HG03103 (cell line): Measurements from ENCODE around the gene PAN3.

ENCODE experiments used
- ATAC-seq: cut with Tn5 transposase; IDR thresholded peaks from one replicate; pipeline ENCODE4 v1.9.1; 2021; ENCODE audit warnings: low read depth; ENCODE audit not compliant: unreplicated experiment

Gene PAN3

GRCh38 chr13:28204690-28205443, 66.5 kb downstream of the PAN3 start:
- no peak for ATAC-seq

DNA sequence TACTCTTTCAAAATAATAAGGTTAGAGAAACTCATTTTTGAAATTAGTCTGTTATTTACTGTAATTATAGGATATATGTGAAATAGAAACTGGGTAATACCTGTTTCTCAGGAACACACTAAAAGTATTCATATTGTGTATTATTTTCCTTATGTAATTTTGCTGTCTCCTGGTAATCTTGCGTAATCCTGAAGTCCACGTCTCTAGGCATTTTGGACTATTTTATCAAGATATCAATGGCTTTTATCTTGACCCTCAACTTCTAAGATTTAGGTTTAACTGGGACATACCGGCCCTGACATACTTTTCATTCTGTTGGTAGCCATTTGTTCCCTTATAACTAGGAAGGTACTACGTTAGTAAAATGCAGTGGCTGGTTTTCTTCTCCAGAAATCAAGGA, 80.3 kb downstream of the PAN3 start:
- ATAC-seq = no peak

DNA sequence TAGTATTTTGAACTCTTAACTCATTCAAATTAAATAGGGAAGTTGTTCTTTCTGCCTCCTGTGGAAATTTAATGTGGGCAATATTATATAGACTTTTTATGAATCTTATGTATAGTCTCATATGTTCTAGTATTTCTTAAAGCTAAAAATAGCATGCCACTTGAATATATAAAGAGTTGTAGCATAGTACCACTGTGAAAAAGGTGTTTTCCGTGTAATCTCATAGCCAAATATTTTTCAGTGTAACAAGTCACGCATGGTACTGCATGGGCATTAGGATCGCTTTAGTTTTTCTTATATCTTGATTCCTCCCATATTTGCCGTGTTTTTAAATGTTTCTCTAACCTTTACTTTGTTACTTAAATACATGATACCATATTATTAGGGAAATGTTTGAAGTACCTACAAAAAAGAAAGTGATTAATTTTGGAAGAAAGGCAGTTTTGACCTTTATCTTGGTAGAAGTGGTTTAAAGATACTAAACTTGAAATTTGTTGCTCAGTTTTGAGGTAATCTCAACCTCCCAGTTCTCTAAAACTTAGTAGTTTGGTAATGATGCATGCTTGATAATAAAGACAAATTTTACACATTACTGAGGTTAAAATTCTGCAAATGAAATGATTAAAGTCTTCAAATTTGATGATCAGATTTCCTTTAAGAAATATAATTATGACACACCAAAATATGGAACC, 81.2 kb downstream of the PAN3 start:
- no peak for ATAC-seq

DNA sequence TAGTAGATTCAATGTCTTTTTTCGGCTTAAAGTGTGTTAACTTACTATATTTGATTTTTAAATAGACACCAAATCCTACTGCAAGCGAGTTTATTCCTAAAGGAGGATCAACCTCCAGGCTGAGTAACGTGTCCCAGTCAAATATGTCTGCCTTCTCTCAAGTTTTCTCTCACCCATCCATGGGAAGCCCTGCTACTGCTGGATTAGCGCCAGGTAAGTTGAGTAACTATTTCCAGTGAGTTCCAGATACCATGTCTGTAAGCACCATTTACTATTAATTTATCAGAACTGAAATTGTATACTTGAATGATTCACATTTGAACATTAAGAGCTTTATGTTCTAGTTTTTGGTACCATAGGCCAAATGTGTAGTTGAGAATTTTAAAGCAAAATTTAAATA, 81.8 kb downstream of the PAN3 start:
- ATAC-seq = no peak

GRCh38 chr13:28229522-28230411, 91.4 kb downstream of the PAN3 start:
- no peak for ATAC-seq

GRCh38 chr13:28231642-28232041, 93.3 kb downstream of the PAN3 start:
- no peak for ATAC-seq

DNA sequence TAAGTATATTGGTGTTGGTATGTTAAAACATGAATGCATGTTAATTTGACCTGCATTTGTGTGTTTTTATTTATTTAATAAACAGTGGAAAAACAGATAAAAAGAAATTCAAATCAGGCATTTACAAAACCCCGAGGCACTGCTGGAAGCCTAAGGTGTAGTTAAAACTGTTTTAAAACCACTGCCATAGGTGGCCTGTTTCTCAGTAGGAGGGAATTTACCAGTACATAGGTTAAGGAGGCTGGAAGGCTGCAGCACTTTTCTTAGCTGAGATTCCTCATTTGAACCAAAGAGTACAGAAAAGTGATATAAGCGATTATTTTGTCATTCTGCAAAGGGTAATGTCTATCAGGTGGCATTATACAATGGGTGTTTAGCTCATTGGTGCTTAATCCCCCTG, 99.6 kb downstream of the PAN3 start:
- ATAC-seq = no peak

- ATAC-seq = no peak
These were observed 101.0 kb downstream of the PAN3 start for GRCh38 chr13:28239374-28239773.

DNA sequence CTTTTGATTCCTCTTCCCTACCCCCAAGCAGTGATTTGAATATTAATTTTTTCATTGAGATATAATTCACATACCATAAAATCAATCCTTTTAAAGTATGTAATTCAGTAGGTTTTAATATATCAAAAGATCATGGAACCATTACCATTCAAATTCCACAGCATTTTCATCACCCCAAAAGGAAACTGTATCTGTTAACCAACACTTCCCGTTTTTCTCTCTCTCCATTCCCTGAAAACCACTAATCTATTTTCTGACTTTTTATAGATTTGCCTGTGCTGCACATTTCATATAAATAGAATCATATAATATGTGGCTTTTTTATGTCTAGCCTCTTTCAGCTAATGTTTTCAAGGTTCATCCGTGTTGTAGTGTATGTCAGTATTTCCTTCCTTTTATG, 107.1 kb downstream of the PAN3 start:
- no peak for ATAC-seq

DNA sequence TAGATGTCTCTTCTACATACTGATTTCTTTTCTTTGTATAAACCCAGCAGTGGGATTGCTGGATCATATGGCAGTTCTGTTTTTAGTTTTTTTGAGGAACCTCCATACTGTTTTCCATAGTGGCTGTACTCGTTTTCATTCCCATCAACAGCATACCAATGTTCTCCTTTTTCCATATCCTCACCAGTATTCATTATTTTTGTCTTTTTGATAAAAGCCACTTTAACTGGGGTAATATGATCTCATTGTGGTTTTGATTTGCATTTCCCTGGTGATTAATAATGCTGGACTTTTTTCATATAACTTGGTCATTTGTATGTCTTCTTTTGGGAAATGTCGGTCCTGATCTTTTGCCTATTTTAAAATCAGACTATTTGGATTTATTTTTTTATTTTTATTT, 108.5 kb downstream of the PAN3 start:
- no peak for ATAC-seq

DNA sequence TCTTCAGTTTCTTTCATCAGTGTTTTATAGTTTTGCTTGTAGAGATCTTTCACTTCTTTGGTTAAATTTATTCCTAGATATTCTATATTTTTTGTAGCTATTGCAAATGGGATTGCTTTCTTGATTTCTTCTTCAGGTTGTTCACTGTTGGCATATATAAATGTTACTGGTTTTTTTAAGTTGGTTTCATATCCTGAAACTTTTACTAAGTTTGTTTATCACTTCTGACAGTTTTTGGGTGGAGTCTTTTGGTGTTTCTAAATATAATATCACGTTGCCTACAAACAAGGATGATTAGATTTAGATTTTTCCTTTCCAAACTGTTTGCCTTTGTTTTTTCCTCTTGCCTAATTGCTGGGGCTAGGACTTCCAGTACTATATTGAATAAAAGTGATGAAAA, 109.7 kb downstream of the PAN3 start:
- ATAC-seq = no peak

GRCh38 chr13:28250542-28250941, 112.2 kb downstream of the PAN3 start:
- no peak for ATAC-seq

DNA sequence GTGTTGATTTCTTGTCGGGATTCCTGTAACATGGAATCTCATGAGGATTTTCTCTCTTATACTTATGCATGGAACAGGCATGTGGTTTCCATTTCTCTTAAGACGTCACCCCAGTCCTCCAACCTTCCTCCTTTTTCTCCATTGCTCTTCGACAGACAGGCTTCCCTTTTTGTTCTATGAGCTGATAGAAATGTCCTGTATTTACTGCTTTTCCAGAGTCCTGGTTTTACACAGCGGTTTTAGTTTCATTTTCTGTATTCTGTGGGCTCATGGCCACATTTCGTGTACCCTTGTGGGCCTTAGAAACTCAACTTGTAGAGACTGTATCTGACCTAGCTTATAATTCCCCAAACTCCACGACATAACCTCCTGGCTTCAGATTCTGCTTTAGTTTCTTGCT, 113.1 kb downstream of the PAN3 start:
- no peak for ATAC-seq

DNA sequence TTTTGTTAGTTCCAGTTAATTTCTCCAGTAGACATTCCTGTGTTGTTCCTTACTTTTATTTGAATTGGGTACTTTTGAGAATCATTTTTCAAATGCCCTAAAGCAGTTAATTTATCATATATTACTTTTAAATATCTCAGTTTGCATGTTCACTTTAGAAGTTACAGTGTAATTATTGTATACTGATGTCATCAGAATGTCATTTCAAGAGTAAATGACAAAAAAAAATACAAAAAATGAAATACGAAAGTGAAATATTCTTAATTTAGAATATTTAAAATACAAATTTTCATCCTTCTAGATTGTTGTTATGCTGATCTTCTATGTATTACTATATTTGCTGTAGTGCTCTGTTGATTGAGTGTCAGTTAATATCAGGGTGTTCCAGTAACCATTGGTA, 114.2 kb downstream of the PAN3 start:
- ATAC-seq = no peak

DNA sequence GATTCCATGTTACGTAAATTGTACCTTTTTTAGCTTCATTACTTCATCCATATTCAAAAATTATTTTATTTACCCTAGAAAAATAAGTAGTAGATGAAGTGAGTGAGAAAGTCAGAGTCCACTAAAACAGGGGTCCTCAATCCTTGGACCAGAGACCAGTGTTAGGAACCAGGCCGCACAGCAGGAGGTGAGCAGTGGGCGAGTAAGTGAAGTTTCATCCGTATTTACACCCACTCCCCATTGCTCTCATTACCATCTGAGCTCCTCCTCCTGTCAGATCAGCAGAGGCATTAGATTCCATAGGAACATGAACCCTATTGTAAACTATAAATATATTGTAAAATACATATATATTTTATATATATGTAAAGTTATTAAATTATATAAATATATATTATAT, 119.0 kb downstream of the PAN3 start:
- no peak for ATAC-seq

DNA sequence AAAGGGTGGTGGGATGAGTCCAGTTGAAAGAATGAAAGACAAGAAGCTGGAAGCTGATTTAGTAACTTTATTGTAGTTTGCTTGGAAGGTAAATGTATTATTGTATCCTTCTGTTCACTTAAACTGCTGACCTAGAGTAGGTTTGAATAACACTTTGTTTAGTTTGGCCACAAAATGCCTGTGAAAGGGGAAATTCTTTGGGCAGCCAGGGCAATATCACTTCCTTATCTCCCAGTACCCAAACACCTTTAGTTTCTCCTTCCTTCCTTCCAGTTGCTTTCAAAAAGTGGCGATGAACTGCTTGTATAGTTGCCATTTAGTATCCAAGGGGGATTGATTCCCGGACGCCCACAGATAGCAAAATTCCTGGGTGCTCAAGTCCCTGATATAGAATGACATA, 120.1 kb downstream of the PAN3 start:
- no peak for ATAC-seq

DNA sequence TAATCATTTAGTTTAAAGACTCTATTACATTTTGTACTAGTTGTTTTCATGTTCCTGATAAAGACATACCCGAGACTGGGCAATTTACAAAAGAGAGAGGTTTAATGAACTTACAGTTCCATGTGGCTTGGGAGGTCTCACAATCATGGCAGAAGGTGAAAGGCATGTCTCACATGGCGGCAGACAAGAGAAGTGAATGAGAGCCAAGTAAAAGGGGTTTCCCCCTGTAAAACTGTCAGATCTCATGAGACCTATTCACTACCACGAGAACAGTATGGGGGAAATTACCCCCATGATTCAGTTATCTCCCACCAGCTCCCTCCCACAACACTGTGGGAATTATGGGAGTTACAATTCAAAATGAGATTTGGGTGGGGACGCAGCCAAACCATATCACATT, 129.2 kb downstream of the PAN3 start:
- ATAC-seq = no peak

GRCh38 chr13:28268800-28269223, 130.5 kb downstream of the PAN3 start:
- ATAC-seq = peak; percentile 96

DNA sequence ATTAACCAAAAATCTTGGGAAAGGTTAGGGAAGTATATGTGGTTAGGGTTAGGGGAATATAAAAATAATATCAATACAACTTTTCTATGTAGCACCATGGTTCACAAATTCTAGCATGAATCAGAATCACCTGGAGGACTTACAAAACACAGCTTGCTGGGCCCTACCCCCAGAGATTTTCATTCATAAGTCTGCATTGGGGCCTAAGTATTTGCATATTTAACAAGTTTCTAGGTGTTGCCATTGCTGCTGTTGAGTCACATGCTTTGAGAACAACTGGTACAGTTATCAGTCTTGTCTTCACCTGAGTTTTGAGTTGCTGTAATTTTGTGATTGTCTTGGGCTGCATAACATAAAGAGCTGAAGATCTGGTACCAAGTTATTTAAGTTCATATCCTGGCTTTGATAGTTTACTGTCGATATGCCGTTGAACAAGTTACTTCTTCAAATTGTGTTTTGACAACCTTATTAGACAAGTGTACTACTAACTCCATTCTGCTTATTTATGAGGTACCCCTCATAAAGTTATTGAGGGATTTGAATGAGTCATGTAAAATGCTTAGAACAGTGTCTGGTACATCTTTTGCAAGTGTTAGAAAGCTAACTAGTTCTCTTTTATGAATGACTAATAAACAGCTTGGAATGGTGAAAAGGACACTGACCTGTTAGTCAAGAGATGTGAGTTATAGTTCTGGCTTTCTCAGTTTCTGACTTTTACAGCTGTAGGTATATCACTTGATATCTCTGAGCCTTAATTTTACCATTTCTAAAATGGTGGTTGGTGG, 132.9 kb downstream of the PAN3 start:
- ATAC-seq = no peak

DNA sequence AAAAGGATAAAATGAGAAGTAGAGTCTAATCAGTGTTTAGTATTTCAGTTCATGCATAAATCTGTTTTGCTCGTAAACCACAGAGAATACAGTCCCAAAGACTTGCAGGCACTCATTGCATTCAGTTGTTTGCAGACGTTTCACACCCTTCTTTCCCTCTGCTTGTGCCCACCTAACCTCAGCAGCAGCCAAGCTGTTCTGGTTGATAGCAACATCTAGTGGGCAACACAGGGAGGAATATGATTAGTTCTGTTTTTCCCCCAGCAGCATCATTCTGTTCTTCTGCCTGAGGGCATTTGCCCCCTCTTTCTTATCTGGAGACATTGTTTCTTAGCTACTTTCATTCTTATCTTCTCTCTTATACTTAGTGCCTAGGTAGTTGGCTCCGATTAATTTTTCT, 135.6 kb downstream of the PAN3 start:
- no peak for ATAC-seq

GRCh38 chr13:28282451-28282850, 144.1 kb downstream of the PAN3 start:
- no peak for ATAC-seq
